OCI-LY7 (cell line): ENCODE measurements around the gene NUDT8.

Source experiments
- EZH2phosphoT487 ChIP-seq: fragments of 200-600 bp; sonication (generic); IDR thresholded peaks from 2 replicates; pipeline ENCODE4 v1.6.1; 2018; ENCODE audit warnings: low read depth, borderline replicate concordance, mild to moderate bottlenecking, mixed run types, antibody characterized with exemption, low read length, moderate library complexity, mixed read lengths
- TF ChIP-seq, protein P1 (sequence below): fragments of 200-600 bp; sonication (generic); conservative IDR thresholded peaks from 2 replicates; pipeline ENCODE4 v1.5.1; 2014; ENCODE audit warnings: mild to moderate bottlenecking, antibody characterized with exemption, low read length, moderate library complexity, mixed read lengths

DNA sequence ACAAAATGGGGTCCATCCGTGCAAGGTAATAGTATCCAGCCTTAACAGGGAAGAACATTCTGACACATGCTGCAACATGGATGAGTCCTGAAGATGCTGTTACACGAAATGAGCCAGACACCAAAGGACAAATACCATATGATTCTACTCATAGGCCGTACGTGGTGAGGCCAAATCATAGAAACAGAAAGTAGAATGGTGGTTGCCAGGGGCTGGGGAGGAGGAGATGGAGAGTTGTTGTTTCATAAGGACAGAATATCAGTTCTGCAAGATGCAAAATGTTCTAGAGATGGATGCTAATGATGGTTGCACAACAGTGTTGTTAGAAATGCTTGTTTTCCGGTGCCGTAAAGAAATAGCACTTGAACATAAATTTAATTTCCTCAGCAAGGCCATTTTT, 7.2 kb upstream of the NUDT8 start:
- TF ChIP-seq, protein P1, sequence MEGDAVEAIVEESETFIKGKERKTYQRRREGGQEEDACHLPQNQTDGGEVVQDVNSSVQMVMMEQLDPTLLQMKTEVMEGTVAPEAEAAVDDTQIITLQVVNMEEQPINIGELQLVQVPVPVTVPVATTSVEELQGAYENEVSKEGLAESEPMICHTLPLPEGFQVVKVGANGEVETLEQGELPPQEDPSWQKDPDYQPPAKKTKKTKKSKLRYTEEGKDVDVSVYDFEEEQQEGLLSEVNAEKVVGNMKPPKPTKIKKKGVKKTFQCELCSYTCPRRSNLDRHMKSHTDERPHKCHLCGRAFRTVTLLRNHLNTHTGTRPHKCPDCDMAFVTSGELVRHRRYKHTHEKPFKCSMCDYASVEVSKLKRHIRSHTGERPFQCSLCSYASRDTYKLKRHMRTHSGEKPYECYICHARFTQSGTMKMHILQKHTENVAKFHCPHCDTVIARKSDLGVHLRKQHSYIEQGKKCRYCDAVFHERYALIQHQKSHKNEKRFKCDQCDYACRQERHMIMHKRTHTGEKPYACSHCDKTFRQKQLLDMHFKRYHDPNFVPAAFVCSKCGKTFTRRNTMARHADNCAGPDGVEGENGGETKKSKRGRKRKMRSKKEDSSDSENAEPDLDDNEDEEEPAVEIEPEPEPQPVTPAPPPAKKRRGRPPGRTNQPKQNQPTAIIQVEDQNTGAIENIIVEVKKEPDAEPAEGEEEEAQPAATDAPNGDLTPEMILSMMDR = no peak
- TF ChIP-seq EZH2phosphoT487 = no peak
